AG09309 (cell line): ENCODE measurements around the gene ZFHX3.

Experiments used
- DNase-seq: peaks from one replicate; pipeline ENCODE4 v3.0.0-alpha.2; 2010; ENCODE audit warnings: low read depth
- H3K4me3 ChIP-seq: 2 replicates; pipeline ENCODE4 v1.5.1; 2011; ENCODE audit warnings: mild to moderate bottlenecking, low read depth, low read length, moderate library complexity; ENCODE audit not compliant: control insufficient read depth
- TF ChIP-seq, protein P1 (sequence below): IDR thresholded peaks from 2 replicates; pipeline ENCODE4 v1.5.1; 2011; ENCODE audit warnings: mild to moderate bottlenecking, low read depth, low read length, inconsistent platforms; ENCODE audit not compliant: insufficient read depth, control insufficient read depth; ENCODE audit errors: missing control alignments

The ZFHX3 gene

GRCh38 chr16:72809446-72809845 lies 238.5 kb downstream of the ZFHX3 start:
- TF ChIP-seq, protein P1, sequence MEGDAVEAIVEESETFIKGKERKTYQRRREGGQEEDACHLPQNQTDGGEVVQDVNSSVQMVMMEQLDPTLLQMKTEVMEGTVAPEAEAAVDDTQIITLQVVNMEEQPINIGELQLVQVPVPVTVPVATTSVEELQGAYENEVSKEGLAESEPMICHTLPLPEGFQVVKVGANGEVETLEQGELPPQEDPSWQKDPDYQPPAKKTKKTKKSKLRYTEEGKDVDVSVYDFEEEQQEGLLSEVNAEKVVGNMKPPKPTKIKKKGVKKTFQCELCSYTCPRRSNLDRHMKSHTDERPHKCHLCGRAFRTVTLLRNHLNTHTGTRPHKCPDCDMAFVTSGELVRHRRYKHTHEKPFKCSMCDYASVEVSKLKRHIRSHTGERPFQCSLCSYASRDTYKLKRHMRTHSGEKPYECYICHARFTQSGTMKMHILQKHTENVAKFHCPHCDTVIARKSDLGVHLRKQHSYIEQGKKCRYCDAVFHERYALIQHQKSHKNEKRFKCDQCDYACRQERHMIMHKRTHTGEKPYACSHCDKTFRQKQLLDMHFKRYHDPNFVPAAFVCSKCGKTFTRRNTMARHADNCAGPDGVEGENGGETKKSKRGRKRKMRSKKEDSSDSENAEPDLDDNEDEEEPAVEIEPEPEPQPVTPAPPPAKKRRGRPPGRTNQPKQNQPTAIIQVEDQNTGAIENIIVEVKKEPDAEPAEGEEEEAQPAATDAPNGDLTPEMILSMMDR, result no peak
- H3K4me3 ChIP-seq, result no peak overlapping the region
- no peak for DNase-seq

DNA sequence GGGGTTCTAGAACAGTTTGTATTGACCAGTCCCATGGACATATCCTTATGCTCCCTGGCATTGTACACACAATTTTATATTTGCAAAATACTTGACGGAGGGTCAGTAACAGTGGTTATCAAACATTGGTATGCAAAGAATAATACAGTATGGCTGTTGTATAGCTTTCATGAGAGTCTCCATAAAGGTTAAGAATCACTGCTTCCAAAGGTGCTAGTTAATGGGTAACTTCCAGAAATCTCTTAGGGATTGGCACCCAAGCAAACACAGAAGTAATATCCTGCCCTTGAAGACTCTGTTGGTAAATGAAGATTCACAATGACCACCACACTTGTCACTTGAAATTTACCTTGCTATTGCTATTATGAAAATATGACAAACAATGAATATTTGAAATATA lies 239.2 kb downstream of the ZFHX3 start:
- TF ChIP-seq, protein P1, result no peak
- DNase-seq, result no peak
- H3K4me3 ChIP-seq, result no peak overlapping the region

DNA sequence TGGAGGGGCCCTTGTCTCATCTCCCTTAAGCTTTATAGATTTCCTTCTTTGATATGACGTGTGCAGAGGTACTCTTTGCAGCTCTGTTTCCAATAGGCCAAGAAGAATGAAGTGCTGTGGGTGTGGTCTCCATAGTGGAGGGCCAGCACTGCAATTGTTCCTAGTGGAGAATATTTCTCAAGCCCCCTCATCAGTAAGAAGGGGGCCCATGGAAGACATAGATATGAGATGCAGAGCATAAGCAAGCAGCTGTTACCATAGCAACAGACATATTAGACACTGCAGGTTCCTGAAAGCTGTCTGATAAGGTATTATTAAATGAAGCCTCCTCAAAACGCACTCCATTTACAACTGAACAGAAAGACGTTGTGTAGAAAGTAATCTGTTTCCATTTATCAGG lies 240.7 kb downstream of the ZFHX3 start:
- no peak for DNase-seq
- H3K4me3 ChIP-seq, result no peak overlapping the region
- TF ChIP-seq, protein P1, result no peak

DNA sequence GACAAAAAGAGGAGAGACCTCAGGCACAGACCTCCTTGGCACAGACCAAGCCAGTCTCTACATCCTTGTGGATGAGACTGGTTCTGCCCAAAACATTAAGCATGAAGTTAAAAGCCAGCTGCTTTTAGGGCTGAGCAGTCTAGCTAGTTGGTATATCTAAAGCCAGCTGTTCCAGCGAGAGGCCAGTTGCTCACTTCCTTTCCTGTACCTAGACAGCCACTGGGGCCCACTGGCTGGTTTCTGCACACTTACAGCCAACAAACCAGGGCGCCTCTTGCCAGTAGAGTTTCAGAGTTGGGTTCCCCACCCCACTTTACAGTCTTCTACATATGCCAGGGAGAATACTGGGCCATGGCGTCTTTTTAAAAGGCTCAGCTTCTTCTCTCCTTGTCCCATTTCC lies 242.4 kb downstream of the ZFHX3 start:
- no peak overlapping the region for H3K4me3 ChIP-seq
- DNase-seq, result no peak
- TF ChIP-seq, protein P1, result no peak

- TF ChIP-seq, protein P1, result no peak
- no peak overlapping the region for H3K4me3 ChIP-seq
- no peak for DNase-seq
These were observed 247.3 kb downstream of the ZFHX3 start for GRCh38 chr16:72800524-72801161.

GRCh38 chr16:72798264-72798663 lies 249.7 kb downstream of the ZFHX3 start:
- DNase-seq, result no peak
- H3K4me3 ChIP-seq, result no peak overlapping the region
- TF ChIP-seq, protein P1, result no peak

- no peak for DNase-seq
- TF ChIP-seq, protein P1, result no peak
- no peak overlapping the region for H3K4me3 ChIP-seq
These were observed 250.3 kb downstream of the ZFHX3 start for GRCh38 chr16:72797621-72798020.
